Measurements from ENCODE around the gene CKMT2. TPM values are rescaled to one million over a fixed set of nuclear protein-coding genes. Genes with fewer than 3 reads are reported as not detected.

The CKMT2 gene
- total and polyA plus RNA-seq, 2 of the 8 experiments (the other 6 are each of a cell fraction or from before 2014, with no cell fraction given): 2.4 to 5.0 TPM

- TF ChIP-seq E2F6 (IDR thresholded peaks at IDR 0.05) (peak; percentile 63; the same call in 1 of the 2 replicates), ATF2 (IDR thresholded peaks at IDR 0.05; ENCODE audit: low read length) (no peak), NRF1 (IDR thresholded peaks at IDR 0.05; ENCODE audit: low read depth, low read length) (no peak), RNF2 (IDR thresholded peaks at IDR 0.05; ENCODE audit: borderline replicate concordance, low read depth, low read length, missing control alignments, poor library complexity, severe bottlenecking) (no peak), JUN (IDR thresholded peaks at IDR 0.05; ENCODE audit: low read depth, low read length) (no peak), CHD2 (IDR thresholded peaks at IDR 0.05; ENCODE audit: low read length) (no peak), POLR2A (IDR thresholded peaks at IDR 0.05; ENCODE audit: control extremely low read depth in 1 of 2, low read depth in 2 of 2, low read length in 2 of 2) (peak; percentile 50 to 90), GABPA (IDR thresholded peaks at IDR 0.05; ENCODE audit: borderline replicate concordance, insufficient read depth, low read length) (no peak), PHF8 (conservative IDR thresholded peaks at IDR 0.05; ENCODE audit: low read depth, low read length) (peak; percentile 62), CBX8 (IDR thresholded peaks at IDR 0.05; ENCODE audit: borderline replicate concordance, low read depth, low read length) (no peak), KDM4A (IDR thresholded peaks at IDR 0.05; ENCODE audit: low read depth, low read length, severe bottlenecking) (peak; percentile 90), HDAC6 (IDR thresholded peaks at IDR 0.05; ENCODE audit: low read depth, low read length) (no peak), RBBP5 (IDR thresholded peaks at IDR 0.05; ENCODE audit: borderline replicate concordance, low read depth, low read length) (peak; percentile 68; the same call in 1 of the 2 replicates), EP300 (IDR thresholded peaks at IDR 0.05; ENCODE audit: borderline replicate concordance in 1 of 2, low read depth in 2 of 2, low read length in 2 of 2) (no peak), POLR2AphosphoS5 (IDR thresholded peaks at IDR 0.05; ENCODE audit: low read depth, low read length) (peak; percentile 77), ATF3 (IDR thresholded peaks at IDR 0.05; ENCODE audit: insufficient read depth, low read depth, low read length) (no peak), MAX (IDR thresholded peaks at IDR 0.05) (peak; percentile 23), CTCF (IDR thresholded peaks at IDR 0.05; ENCODE audit: control extremely low read depth in 1 of 3, insufficient read depth in 1 of 3, low read depth in 1 of 3, low read length in 3 of 3) (no peak)
Observed at GRCh38 chr5:81233080-81233634, at the start of gene CKMT2 (continued).

All from H1 (cell line).